ENCODE results near the gene GPSM1.

The GPSM1 gene

DNA sequence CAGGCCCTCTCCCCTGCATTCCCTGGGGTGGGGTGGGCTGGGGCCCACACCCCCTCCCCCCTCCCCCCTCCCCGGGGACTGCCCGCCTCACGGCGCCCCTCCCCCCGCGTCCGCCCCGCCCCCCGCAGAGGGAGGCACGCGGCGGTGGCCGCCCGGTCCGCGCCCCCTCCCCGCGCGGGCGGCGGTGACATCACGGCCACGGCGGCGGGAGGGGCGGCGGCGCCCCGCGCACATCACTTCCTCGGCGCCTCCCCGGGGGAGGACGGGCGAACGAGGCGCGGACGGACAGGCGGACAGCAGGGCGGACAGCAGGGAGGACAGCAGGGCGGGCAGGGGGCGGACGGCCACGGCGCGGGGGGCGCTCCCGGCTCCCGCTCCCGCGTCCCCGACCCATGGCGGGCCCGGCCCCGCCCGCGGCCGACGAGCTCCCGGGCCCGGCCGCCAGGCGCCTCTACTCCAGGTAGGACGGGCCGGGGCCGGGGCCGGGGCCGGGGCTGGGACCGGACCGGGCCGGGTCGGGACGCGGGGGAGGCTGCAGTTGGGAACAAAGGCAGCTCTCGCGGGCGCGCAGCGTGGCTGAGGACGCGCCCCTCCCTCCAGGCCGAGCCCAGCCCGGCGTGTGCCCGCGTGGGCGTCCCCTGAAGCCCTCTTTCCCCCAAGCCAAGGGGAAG lies at the start of gene GPSM1:
TSS of gene GPSM1 (plus strand) at position 236 of the 671 bp plus-strand sequence. CDS start at position 393, 157 bp downstream.
- no peak for DNase-seq

GRCh38 chr9:136277746-136278145 lies 49.6 kb upstream of the GPSM1 start:
- DNase-seq: no peak

GRCh38 chr9:136278221-136278620 lies 49.1 kb upstream of the GPSM1 start:
- no peak for DNase-seq

DNA sequence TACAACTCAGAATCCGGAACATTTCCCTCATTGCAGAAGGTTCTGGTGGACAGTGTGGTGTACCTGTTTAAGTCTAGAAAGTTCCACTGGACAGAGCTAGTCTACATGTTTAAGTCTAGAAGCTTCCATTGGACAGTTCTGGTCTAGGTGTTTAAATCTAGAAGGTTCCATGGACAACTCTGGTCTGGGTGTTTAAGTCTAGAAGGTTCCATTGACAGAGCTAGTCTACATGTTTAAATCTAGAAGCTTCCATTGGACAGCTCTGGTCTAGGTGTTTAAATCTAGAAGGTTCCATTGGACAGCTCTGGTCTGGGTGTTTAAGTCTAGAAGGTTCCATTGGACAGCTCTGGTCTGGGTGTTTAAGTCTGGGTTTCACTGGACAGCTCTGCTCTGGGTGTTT lies 48.4 kb upstream of the GPSM1 start:
- no peak for DNase-seq

- no peak for DNase-seq
These were observed 47.9 kb upstream of the GPSM1 start for GRCh38 chr9:136279471-136279870.

DNA sequence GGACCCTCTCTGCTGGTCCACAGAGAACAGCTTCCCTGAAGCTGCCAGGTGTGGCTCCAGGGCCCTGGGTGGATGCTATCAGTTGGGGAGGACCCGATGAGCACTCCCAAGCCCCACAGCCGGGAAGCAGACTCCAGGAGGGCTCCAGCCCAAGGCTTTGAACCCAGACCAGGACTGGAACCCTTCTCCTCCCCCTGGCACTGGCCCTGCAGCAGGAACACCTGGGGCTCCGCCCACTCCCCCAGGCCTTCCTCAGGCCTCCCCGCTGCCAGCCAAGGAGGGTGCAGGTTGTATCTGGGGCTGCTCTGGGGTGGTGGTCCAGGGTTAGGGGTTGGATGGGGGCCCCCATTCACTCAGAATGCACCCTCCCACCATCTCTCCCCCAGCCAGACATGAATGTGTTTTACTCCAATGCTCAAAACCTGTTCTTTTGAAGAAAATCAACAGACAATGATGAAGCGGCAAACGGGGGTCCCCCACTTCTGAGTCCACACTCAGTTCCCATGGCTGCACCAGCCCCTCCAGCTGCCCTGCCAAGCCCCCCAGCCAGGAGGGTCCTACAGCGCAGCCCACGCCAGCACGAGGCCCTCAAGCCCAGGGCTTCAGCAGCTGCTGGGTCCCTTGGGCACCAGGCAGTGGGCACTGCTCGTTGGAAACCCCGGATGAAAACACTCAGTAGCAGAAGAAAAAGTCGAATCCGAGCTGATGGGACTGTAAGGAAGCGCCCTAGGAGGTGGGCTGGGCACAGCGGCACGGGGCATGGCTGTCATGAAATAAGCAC lies 46.6 kb upstream of the GPSM1 start:
- DNase-seq: no peak

- no peak for DNase-seq
These were observed 45.7 kb upstream of the GPSM1 start for GRCh38 chr9:136281421-136282271.

DNA sequence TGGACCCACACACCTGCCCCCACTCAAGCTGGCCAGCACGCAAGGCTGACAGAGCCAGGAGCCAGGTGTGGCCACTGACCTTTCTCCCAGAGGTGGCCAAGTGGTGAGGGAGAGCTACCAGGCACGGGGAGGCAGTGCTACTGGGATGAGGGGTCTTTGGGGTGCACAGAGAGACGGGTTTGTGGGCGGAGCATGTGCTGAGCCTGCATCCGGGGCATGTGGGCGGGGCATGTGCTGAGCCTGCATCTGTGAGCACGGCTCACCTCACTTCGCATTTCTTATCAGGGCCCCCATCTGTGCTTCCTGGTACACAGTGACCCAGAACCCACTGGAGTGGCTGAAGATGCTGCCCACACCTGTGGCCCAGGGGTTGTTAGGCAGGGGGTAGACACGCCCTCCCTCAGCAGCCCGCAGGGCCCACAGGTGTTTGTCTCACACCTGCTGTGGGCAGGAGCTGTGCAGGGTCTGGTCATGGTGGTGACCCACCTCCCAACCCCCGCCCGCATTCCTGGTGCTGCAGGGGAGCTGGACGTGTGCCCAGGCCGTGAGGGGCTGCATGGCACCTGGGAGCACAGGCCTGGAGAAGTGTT lies 45.0 kb upstream of the GPSM1 start:
- DNase-seq: no peak

DNA sequence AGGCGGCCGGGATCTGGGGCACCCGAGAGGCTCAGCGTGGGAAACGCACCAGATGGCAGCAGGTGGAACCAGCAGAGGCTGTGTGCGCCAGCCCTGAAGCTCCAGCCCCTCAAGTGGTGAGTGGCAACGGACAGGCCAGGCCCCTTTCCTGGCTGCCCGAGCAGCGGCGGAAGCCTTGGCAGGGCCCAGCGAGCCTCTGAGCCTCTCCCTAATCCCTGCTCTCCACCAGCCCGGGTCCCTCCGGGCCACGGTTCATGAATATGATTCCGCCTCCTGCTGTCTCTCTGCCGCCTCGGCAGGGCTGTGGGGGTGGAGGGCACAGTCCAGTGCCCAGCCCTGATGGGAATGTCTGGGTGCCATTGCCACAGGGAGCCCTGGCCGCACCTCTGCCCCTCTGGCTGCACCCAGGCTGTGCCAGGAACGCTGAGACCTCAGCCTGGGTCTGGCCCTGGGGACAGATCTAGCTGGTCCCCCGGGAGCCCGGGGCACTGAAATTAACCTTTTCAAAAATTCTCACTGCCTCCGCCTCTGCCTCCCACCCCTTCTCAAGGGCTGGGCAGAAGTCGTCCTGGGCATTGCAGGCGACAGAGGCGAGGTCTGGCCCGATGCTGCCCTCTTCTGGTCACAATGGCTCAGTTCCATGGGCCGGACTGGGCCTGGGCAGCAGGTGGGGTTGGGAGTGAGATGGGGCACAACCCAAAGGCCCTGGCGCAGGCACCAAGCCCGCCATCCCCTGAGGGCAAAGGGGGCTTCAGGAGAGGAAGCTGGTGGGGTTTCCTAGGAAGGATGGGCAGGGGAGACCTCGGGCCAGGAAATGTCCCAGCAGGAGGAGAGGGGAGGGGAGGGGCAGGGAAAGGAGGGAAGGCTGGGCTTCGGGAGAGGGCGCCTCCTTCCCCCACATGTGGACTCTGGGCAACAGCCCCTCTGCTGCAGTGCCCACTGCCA lies 43.8 kb upstream of the GPSM1 start:
- DNase-seq: peak; percentile 78

- no peak for DNase-seq
These were observed 43.0 kb upstream of the GPSM1 start for GRCh38 chr9:136284311-136284710.

DNA sequence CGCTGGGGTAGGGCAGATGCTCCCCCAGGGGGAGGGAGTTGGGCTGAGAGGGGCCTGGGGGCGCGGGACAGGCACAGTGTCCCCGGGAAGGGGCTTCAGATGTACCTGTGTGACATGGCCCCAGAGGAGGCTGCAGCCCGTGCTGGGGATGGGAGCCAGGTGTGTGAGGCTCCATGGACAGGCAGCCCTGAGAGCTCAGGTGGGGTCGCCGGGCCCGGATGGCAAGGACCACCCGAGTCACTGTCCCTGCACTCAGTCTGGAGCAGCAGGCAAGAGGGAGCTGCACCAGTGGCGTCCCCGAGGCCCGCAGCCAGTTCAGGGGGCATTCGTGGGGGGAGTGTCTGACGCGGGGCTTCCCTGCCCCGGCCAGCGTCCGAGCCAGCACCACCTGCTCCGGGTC lies 42.4 kb upstream of the GPSM1 start:
- DNase-seq: no peak

- DNase-seq: no peak
These were observed 41.6 kb upstream of the GPSM1 start for GRCh38 chr9:136285501-136286358.

- DNase-seq: no peak
These were observed 40.9 kb upstream of the GPSM1 start for GRCh38 chr9:136286359-136286986.

GRCh38 chr9:136286987-136287379 lies 40.4 kb upstream of the GPSM1 start:
- no peak for DNase-seq

DNA sequence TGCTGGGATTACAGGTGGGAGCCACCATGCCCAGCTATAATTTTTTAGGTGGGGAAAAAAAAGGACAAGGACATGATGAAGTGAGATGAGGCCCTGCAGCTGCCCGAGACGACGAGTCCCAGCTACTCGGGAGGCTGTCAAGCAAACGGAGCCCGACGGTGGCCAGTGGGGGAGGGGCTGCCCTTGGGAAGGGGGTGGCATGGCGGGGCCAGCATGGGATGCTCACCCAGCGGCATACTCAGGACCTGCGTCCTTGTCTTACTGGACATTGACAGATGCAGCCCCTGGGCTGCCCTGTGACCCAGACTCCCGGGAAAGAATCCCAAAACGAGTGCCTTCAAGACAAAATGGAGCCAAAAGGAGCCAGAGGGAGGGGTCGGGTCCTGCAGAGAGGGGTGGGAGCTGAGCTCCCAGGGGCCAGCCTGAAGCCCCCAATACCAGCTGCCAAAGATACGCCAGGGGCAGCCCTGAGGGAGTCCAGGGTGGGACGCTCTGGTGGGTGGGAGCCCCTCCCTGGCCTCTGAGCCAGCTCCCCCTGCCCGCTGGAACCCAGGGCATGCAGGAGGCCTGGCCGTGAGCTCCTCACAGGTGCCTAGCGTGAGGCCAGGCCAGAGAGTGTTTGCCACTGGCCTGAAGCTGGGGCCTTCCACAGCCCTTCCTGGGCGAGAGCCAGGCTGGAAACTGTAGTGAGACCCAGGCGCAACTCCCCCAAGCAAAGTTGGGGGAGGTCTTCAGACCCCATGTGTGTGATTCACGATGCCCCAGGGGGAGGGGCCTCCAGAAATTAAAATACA lies 39.2 kb upstream of the GPSM1 start:
- no peak for DNase-seq

DNA sequence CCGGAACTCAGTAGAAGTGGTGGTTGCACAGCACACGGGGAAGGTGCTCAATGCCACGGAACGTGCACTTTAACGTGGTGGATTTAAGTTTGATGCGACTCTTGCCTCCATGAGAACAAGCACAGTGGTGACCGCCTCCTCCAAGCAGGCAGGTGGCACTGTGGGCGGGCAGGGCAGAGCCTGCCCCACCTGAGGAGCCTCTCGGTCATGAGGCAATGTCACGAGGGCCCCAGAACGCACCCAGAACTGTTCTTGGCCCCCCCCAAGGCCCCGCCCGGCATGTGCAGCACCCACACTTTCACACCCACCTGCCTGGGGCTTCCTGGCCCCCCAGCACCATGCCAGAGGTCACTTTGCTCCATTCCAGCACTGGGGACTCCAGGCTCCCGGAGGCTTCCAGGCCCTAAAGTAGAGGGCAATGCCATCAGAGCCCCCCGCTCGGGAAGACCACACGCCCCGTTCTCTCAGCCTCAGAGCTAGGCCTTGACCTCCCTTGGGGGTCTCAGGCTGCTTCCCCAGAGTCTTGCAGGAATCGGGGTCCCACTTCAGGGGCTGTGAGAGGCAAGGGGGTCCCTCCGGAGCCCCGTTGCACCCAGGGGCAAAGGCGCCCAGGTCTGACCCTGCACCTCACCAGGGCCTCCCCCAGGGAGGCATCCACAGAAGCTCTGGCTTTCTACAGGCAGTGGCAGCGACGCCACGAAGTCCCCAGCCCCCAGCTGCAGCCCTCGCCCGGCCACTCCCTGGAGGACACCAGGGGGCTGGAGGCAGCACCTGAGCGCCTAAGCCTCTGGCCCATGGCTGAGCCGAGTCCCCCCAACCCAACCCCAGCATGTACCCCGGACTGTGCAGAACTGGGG lies 37.5 kb upstream of the GPSM1 start:
- no peak for DNase-seq

GRCh38 chr9:136290508-136291000 lies 36.8 kb upstream of the GPSM1 start:
- DNase-seq: no peak

DNA sequence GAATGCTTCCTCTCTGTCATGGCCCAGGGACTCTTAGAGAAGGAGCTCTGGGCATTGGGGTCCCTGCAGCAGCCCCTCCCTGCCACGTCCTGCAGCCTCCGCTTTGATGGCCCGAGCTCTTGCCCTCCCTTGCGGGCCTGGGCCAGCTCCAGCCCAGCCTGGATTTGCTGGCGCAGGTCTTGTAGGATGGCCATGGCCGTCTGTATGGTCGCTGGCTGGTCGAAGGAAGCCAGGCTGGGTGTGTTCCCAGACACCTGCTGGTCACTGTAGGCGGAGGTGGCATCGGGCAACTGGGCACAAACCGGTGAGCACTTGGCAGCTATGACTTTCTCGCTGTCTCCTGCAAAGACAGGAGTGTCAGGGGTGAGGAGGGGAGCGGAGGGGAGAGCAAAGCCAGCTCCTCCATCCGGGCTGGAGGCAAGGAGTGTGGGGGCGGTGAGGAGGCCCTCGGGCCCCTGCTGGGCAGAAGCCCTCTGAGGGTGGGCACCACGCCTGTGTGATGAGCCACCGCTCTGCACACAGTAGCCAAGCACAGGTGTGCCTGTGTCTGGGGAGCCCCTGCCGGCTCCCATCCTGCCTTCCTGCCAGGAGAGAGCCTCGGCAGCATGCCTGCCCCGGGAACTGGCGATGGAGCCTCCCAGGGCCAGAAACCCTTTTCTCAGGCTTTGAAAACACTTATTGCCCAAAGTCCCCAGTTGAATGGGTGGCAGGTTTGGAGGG lies 35.9 kb upstream of the GPSM1 start:
- DNase-seq: no peak

Data from activated CD4-positive, CD25-positive, alpha-beta regulatory T cell treated with anti-CD3 and anti-CD28 coated beads, Interleukin-2, amount 50 U/mL, for 72 hours (primary cell).